Measurements from ENCODE around the gene AP1G2.
"Not testable (repeated sequence)": the region's sequence is repeated elsewhere in the genome, so short reads cannot be mapped to it uniquely, and the experiment has no call there.

AP1G2 gene

DNA sequence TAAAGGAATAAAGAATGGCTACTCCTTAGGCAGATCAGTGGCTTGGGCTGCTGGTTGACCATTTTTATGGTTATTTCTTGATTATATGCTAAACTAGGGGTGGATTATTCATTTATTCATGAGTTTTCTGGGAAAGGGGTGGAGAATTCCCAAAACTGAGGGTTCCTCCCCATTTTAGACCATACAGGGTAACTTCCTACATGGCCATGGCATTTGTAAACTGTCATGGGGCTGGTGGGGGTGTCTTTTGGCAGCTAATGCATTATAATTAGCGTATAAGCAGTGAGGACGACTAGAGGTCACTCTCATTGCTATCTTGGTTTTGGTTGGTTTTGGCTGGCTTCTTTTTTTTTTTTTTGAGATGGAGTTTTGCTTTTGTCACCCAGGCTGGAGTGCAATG, 36.6 kb upstream of the AP1G2 start:
- H3K4me3 ChIP-seq (ENCODE audit: low read length) = no peak overlapping the region
- no peak for TF ChIP-seq ZNF274 (IDR thresholded peaks at IDR 0.05; ENCODE audit: low read depth, low read length)

DNA sequence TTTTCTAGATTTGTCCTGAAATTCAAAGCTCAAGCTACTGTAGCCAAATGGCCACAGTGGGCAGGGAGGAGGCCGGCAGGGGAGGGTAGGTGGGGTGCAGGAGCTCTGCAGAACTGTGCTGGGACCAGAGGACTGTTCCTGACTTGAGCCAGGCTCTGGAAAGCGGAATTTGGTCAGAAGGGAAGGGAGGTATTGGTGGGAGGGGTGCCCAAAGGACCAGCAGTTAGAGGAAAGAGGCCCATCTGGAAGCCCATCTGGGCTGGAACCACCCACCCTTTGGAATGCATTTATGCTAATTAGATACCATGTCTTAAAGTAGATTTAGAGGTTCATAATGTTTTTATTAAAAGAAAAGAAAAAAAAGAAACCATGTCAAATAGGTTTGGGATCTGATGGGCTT, 35.5 kb upstream of the AP1G2 start:
- no peak for TF ChIP-seq ZNF274 (IDR thresholded peaks at IDR 0.05; ENCODE audit: low read depth, low read length)
- no peak overlapping the region for H3K4me3 ChIP-seq (ENCODE audit: low read length)

DNA sequence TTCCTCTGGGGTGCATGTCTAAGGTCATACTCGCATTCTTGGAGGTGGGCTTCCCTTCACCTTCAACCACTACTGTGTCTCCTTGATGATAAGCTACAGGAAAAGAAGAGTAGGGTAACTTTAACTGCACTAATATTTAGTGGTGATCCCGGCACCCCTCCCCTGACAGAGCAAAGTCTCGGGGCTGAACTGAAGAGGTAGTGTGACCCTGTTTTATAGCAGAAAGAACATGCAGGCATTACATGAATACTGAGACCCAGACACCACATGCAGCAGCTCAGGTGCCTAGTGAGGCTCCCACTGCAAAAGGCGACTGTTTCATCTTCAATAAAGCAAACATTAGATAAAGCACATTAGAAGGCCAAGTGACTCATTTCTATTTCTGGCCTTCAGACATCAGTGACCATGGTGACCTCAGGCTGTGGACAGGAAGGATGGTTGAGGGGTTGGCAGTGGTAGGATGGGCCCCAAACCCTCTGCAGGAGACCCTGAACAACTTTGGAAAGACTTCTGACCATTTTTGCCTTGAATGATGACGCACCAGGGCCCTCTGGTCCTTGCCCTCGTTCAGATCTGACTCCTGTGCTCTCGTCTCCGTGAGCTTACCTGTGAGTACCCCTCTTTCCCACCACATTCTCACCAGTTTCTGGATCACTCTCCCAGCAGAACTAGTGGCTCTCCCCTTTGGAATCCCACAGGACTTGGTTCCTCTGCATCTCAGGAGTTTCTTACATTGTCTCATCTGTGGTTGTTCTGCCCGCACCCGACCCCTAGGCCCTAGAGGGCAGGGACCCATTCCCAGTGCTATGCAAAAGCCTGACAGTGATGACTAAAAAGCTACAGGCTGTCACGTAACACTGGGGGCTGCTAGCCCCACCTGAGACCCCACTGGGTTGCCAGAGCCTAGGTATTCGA, 34.8 kb upstream of the AP1G2 start:
- no peak for TF ChIP-seq ZNF274 (IDR thresholded peaks at IDR 0.05; ENCODE audit: low read depth, low read length)
- H3K4me3 ChIP-seq (ENCODE audit: low read length) = no peak overlapping the region

DNA sequence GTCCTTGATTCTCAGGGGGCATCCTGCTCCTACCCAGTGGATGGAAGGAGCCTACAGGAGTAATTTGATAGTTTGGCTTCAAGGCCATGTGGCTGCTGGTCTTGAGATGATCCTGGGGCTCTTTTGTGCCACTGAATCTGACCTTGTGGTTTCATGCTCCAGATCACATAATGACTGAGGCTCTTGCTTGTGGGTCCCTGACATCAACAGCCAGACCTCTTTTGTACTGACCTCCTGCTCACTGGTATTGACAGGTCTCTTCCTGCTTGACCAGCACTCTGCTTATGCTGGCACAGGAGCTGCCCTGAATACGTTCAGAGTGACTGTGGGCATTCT, 34.2 kb upstream of the AP1G2 start:
- no peak overlapping the region for H3K4me3 ChIP-seq (ENCODE audit: low read length)
- TF ChIP-seq ZNF274 (IDR thresholded peaks at IDR 0.05; ENCODE audit: low read depth, low read length) = no peak

DNA sequence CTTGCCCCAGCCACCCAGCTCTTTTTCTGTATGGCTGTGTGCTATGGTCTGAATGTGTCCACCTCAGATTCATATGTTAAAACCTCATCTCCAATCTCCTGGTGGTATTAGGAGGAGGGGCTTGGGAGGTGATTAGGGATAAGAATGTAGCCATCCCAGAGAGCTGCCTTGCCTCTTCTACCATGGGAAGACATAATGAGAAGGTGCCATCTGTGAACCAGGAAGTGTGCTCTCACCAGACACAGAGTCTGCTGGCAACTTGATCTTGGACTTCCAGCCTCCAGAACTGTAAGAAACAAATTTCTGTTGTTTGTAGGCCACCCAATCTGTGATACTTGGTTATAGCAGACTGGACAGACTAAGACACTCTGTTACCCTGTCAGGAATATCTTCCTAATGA, 33.8 kb upstream of the AP1G2 start:
- no peak for TF ChIP-seq ZNF274 (IDR thresholded peaks at IDR 0.05; ENCODE audit: low read depth, low read length)
- H3K4me3 ChIP-seq (ENCODE audit: low read length) = no peak overlapping the region

DNA sequence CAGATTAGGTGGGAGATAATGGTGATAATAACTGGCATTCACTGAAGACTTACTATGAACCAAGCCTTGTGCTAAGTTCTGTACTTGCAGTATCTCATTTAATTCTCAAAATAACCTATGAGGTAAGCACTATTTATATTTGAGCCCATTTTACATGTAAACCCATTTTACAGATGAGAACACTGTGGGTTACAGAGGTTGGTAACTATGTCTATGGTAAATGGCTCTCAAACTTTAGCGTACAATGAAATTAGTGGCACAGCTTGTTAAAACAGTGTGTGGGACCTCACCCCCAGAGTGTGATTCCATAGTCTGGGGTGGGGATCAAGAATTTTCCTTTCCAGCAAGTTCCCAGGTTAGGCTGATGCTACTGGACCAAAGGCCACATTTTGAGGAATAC, 33.2 kb upstream of the AP1G2 start:
- no peak for TF ChIP-seq ZNF274 (IDR thresholded peaks at IDR 0.05; ENCODE audit: low read depth, low read length)
- H3K4me3 ChIP-seq (ENCODE audit: low read length) = no peak overlapping the region

DNA sequence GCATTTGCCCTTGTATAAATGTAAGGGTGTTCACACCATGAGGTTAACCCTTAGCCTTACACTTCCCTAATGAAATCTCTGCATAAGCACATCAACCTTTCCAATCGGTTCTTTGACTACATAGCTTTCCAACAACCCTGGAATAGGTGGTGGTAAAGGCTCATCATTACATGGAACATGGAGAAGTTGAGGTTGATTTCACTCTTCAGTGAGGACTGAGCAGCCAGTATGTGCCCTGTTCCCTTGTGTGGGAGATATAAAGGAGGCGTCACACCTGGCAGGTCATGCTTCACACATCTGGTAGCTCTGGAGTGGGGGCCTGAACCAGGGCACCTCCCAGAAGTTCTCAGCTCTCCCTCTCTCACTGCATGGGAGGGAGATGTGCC, 32.7 kb upstream of the AP1G2 start:
- TF ChIP-seq ZNF274 (IDR thresholded peaks at IDR 0.05; ENCODE audit: low read depth, low read length) = no peak
- H3K4me3 ChIP-seq (ENCODE audit: low read length) = no peak overlapping the region

DNA sequence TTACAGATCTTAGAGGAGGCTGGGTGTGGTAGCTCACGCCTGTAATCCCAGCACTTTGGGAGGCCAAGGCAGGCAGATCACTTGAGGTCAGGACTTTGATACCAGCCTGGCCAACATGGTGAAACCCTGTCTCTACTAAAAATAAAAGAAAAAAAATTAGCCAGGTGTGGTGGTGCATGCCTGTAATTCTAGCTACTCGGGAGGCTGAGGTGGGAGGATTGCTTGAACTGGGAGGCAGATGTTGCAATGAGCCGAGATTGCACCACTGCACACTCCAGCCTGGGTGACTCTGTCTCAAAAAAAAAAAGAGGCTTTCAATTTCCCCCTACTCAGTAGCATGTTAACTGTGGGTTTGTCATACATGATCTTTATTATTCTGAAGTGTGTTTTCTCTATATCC, 26.6 kb upstream of the AP1G2 start:
- not testable (repeated sequence) for H3K4me3 ChIP-seq (ENCODE audit: low read length)

DNA sequence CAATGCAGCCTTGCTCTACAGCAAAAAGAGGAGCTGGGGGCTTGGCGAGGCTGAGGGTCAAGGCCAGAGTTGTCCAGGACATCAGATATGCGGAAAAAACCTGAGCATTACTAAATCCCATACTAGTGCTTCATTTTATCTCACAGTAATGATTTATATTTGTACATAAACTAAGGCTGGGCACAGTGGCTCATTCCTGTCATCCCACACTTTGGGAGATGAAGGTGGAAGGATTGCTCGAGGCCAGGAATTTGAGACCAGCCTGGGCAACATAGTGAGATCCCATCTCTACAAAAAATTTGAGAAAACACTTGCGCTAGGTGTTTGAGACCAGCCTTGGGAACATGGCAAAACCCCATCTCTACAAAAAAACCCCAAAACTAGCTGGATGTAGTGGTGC, 22.6 kb upstream of the AP1G2 start:
- no peak for TF ChIP-seq ZNF274 (IDR thresholded peaks at IDR 0.05; ENCODE audit: low read depth, low read length)
- no peak overlapping the region for H3K4me3 ChIP-seq (ENCODE audit: low read length)

DNA sequence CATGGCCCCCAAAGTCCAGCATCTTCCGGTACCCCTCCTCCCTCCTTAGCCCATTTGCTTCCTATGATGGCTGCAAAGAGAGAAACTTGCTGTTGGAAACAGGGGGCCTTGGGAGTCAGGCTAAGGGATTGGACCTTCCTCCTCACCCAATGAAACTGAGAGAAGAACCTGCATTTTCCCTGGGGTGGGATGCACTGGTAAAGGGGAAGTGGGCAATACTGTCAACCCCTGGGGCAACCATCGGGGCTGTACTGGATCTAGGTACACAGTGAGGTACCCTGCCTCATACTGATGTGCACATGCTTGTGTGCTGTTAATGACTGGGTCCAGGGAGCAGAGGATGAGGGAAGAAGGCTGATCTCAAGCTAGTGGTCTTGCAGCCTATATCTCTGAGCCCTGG, 22.0 kb upstream of the AP1G2 start:
- no peak for TF ChIP-seq ZNF274 (IDR thresholded peaks at IDR 0.05; ENCODE audit: low read depth, low read length)
- H3K4me3 ChIP-seq (ENCODE audit: low read length) = no peak overlapping the region

DNA sequence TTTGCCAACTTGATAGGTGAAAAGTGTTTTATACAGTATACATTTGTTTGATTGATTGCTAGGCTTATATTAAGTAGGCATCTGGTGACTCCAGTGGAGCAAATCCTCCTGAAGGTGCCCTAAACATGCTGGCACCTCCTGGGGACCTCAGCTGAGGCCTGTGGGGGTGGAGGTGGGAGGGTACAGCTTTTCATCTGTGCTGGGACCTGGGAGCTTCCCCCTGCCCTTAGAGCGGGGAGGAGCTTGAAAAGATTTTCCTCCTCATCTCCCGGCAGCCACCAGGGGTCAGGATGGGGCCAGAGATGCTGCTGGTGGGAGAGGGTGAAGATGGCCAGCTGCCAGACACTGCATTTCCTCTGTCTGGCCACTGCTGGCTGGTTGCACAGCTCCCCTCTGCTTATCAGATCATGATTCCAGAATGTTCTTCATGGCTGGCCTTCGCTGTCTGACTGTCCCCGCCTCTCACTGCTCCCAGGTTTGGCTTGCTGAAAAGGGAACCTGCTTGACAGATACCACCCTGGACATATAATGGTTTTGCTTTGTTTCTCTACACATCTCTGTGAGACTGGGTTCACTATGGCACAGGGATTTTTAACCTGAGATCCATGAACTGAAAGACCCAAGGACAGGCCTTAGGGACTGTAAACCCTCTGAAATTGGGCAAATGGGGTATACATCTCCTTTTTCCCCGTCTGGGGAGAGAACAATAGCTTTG, 21.4 kb upstream of the AP1G2 start:
- no peak for TF ChIP-seq ZNF274 (IDR thresholded peaks at IDR 0.05; ENCODE audit: low read depth, low read length)
- H3K4me3 ChIP-seq (ENCODE audit: low read length) = no peak overlapping the region

DNA sequence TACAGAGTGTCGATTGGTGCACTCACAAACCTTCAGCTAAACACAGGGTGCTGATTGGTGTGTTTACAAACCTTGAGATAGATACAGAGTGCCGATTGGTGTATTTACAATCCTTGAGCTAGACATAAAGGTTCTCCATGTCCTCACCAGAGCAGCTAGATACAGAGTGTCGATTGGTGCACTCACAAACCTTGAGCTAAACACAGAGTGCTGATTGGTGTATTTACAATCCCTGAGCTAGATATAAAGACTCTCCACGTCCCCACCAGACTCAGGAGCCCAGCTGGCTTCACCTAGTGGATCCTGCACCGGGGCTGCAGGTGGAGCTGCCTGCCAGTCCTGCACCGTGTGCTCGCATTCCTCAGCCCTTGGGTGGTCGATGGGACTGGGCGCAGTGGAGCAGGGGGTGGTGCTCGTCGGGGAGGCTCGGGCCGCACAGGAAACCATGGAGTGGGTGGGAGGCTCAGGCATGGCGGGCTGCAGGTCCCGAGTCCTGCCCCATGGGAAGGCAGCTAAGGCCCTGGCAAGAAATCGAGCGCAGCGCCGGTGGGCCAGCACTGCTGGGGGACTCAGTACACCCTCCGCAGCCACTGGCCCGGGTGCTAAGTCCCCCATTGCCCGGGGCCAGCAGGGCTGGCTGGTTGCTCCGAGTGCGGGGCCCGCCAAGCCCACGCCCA, 17.1 kb upstream of the AP1G2 start:
- not testable (repeated sequence) for H3K4me3 ChIP-seq (ENCODE audit: low read length)

DNA sequence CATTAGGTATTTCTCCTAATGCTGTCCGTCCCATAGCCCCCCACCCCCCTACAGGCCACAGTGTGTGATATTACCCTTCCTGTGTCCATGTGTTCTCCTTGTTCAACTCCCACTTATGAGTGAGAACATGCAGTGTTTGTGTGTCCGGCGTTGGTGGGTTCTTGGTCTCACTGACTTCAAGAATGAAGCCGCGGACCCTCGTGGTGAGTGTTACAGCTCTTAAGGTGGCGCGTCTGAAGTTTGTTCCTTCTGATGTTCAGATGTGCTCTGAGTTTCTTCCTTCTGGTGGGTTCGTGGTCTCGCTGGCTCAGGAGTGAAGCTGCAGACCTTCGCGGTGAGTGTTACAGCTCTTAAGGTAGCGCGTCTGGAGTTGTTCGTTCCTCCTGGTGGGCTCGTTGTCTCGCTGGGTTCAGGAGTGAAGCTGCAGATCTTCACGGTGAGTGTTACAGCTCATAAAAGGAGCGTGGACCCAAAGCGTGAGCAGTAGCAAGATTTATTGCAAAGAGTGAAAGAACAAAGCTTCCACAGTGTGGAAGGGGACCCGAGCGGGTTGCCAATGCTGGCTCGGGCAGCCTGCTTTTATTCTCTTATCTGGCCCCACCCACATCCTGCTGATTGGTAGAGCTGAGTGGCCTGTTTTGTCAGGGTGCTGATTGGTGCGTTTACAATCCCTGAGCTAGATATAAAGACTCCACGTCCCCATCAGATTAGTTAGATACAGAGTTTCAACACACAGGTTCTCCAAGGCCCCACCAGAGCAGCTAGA, 16.4 kb upstream of the AP1G2 start:
- not testable (repeated sequence) for H3K4me3 ChIP-seq (ENCODE audit: low read length)

DNA sequence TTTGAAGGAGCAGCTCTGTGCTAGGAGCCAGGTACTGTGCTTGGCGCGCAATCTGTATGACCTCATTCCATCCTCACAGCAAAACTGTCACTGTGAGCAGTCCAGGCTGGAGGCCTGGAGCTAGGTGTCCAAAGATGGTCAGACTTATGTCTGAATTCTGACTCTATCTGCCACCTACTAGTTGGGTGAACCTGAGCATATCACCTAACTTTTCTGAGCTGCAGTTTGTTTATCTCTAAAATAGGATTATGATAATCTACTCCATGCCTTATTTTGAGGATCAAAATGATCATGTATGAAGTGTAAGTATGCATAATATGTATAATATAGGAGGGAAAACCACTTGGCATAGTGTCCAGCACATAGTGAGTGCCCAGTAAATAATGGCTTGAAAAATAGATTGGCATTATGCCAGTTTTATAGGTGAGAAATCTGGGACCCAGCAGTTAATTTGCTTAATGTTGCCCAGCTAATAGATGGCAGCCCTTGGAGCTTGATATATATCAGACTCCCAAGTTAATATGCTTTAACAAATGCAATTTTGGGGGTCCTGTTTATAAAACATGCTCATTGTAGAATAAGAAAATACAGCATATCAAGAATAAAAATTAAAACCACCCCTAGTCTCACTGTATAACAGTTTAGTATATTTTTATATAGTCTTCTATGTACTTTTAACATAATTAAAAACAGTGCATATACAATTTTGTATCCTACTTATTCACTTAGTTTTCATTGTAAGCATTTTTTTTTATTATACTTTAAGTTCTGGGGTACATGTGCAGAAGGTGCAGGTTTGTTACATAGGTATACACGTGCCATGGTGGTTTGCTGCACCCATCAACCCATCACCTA, 15.5 kb upstream of the AP1G2 start:
- H3K4me3 ChIP-seq (ENCODE audit: low read length) = no peak overlapping the region

More for the DNA sequence above, 15.5 kb upstream of the AP1G2 start:
- TF ChIP-seq ZNF274 (IDR thresholded peaks at IDR 0.05; ENCODE audit: low read depth, low read length) = no peak

All from GM08714 (cell line).